SKM-1 treated with dmso at 0.1 percent for 144 hours (cell line): ENCODE data around the gene SDK2.

Experiments used
- DNase-seq: peaks from one replicate; lab custom pipeline; 2025; ENCODE audit not compliant: unreplicated experiment; lab: John Stamatoyannopoulos, UW

Gene SDK2

GRCh38 chr17:73634629-73635028 lies 9.6 kb downstream of the SDK2 start:
- DNase-seq = no peak

- DNase-seq = no peak
Observed at GRCh38 chr17:73633736-73634135, 10.5 kb downstream of the SDK2 start.

- DNase-seq = no peak
Observed at GRCh38 chr17:73632513-73632912, 11.7 kb downstream of the SDK2 start.

- DNase-seq = no peak
Observed at GRCh38 chr17:73630965-73631595, 13.2 kb downstream of the SDK2 start.

- no peak for DNase-seq
Observed at GRCh38 chr17:73630531-73630930, 13.7 kb downstream of the SDK2 start.

- no peak for DNase-seq
Observed at GRCh38 chr17:73628642-73629552, 15.3 kb downstream of the SDK2 start.

- no peak for DNase-seq
Observed at GRCh38 chr17:73625991-73626673, 18.1 kb downstream of the SDK2 start.

- DNase-seq = no peak
Observed at GRCh38 chr17:73625006-73625405, 19.2 kb downstream of the SDK2 start.

GRCh38 chr17:73624496-73624988 lies 19.7 kb downstream of the SDK2 start:
- no peak for DNase-seq

GRCh38 chr17:73623818-73624217 lies 20.4 kb downstream of the SDK2 start:
- no peak for DNase-seq

GRCh38 chr17:73623247-73623646 lies 21.0 kb downstream of the SDK2 start:
- no peak for DNase-seq

GRCh38 chr17:73622381-73622780 lies 21.9 kb downstream of the SDK2 start:
- no peak for DNase-seq

GRCh38 chr17:73621685-73622084 lies 22.6 kb downstream of the SDK2 start:
- no peak for DNase-seq

GRCh38 chr17:73620414-73620813 lies 23.8 kb downstream of the SDK2 start:
- DNase-seq = no peak

GRCh38 chr17:73617501-73617900 lies 26.7 kb downstream of the SDK2 start:
- DNase-seq = no peak

GRCh38 chr17:73616873-73617404 lies 27.3 kb downstream of the SDK2 start:
- DNase-seq = no peak

GRCh38 chr17:73616120-73616872 lies 27.9 kb downstream of the SDK2 start:
- no peak for DNase-seq

- DNase-seq = no peak
Observed at GRCh38 chr17:73614256-73614655, 30.0 kb downstream of the SDK2 start.

GRCh38 chr17:73613271-73614233 lies 30.7 kb downstream of the SDK2 start:
- no peak for DNase-seq
